Stomach smooth muscle (tissue), 2 donors: ENCODE data around the gene UQCRC1.

Experiments
- H3K27ac ChIP-seq: one replicate; pipeline ENCODE4 v1.7.0; 2013; ENCODE audit warnings: mild to moderate bottlenecking, low read length, inconsistent platforms
- H3K27me3 ChIP-seq, 2 donors: one replicate each; pipeline ENCODE4 v1.7.0; 2013; ENCODE audit warnings: low read length in 2 of 2; ENCODE audit not compliant: insufficient read depth in 2 of 2, control insufficient read depth in 1 of 2
- H3K36me3 ChIP-seq, 2 donors: one replicate each; pipeline ENCODE4 v1.7.0; 2013; ENCODE audit warnings: low read length in 2 of 2; ENCODE audit not compliant: control insufficient read depth in 2 of 2, insufficient read depth in 2 of 2
- H3K4me1 ChIP-seq: one replicate; pipeline ENCODE4 v1.7.0; 2013; ENCODE audit warnings: low read length; ENCODE audit not compliant: control insufficient read depth, insufficient read depth
- H3K4me3 ChIP-seq, 2 donors: one replicate each; pipeline ENCODE4 v1.7.0; 2013; ENCODE audit warnings: low read length in 2 of 2
- H3K9ac ChIP-seq, 2 donors: one replicate each; pipeline ENCODE4 v1.7.0; 2013; ENCODE audit warnings: low read length in 2 of 2, mild to moderate bottlenecking in 1 of 2
- H3K9me3 ChIP-seq, 2 donors: one replicate each; pipeline ENCODE4 v1.7.0; 2013; ENCODE audit warnings: low read length in 2 of 2; ENCODE audit not compliant: control insufficient read depth in 2 of 2
- donor health status: healthy.
- donor health status: Pancreatic carcinoma.

UQCRC1 gene

GRCh38 chr3:48598323-48599076 is 10.9 kb downstream of the UQCRC1 start:
- Histone ChIP-seq H3K27ac (peak overlapping the region; percentile 94), H3K4me1 (peaks cover 65% of the 10 kb centered on the region), H3K9me3 (no peaks in the 10 kb centered on the region), H3K9ac (peak overlapping the region; percentile 66), H3K4me3 (peak overlapping the region; percentile 24 to 57), H3K36me3 (peaks cover 39 to 40% of the 10 kb centered on the region in 2 donors), H3K27me3 (peaks cover 0 to 2% of the 10 kb centered on the region in 2 donors)

GRCh38 chr3:48597408-48597800 is 12.0 kb downstream of the UQCRC1 start:
- Histone ChIP-seq H3K9me3 (no peaks in the 10 kb centered on the region), H3K36me3 (peaks cover 29 to 30% of the 10 kb centered on the region in 2 donors), H3K4me1 (peaks cover 65% of the 10 kb centered on the region), H3K27ac (peak overlapping the region; percentile 94), H3K4me3 (no peak overlapping the region), H3K9ac (no peak overlapping the region), H3K27me3 (peaks cover 0 to 2% of the 10 kb centered on the region in 2 donors)

- Histone ChIP-seq H3K9ac (no peak overlapping the region), H3K36me3 (peaks cover 29 to 30% of the 10 kb centered on the region in 2 donors), H3K27ac (peak overlapping the region; percentile 94), H3K9me3 (no peaks in the 10 kb centered on the region), H3K4me3 (no peak overlapping the region), H3K4me1 (peaks cover 65% of the 10 kb centered on the region), H3K27me3 (peaks cover 0 to 2% of the 10 kb centered on the region in 2 donors)
These were observed 12.6 kb downstream of the UQCRC1 start for GRCh38 chr3:48596676-48597407.

GRCh38 chr3:48596157-48596556 is 13.3 kb downstream of the UQCRC1 start:
- Histone ChIP-seq H3K9ac (no peak overlapping the region), H3K9me3 (no peaks in the 10 kb centered on the region), H3K4me3 (no peak overlapping the region), H3K36me3 (peaks cover 23 to 25% of the 10 kb centered on the region in 2 donors), H3K27me3 (peaks cover 0 to 2% of the 10 kb centered on the region in 2 donors), H3K27ac (peak overlapping the region; percentile 94), H3K4me1 (peaks cover 58% of the 10 kb centered on the region)

GRCh38 chr3:48595526-48596121 is 13.8 kb downstream of the UQCRC1 start:
- Histone ChIP-seq H3K36me3 (peaks cover 18 to 20% of the 10 kb centered on the region in 2 donors), H3K4me3 (peak overlapping the region; percentile 7 to 69), H3K4me1 (peaks cover 56% of the 10 kb centered on the region), H3K9ac (peak overlapping the region in 1 of 2 donors; percentile 62), H3K27ac (peak overlapping the region; percentile 94), H3K9me3 (no peaks in the 10 kb centered on the region), H3K27me3 (peaks cover 0 to 2% of the 10 kb centered on the region in 2 donors)

GRCh38 chr3:48595075-48595525 is 14.3 kb downstream of the UQCRC1 start, which contains the start of gene COL7A1:
TSS of gene COL7A1 (minus strand) at chr3:48595329. CDS start at chr3:48595159, 170 bp downstream.
- Histone ChIP-seq H3K27me3 (peaks cover 0 to 2% of the 10 kb centered on the region in 2 donors), H3K9me3 (no peaks in the 10 kb centered on the region), H3K9ac (peak within 1 kb of the TSS; percentile 55 to 62), H3K4me3 (peak within 1 kb of the TSS; percentile 59 to 69), H3K36me3 (peaks cover 13 to 14% of the 10 kb centered on the region in 2 donors), H3K27ac (peak within 1 kb of the TSS; percentile 94), H3K4me1 (peaks cover 51% of the 10 kb centered on the region)

- Histone ChIP-seq H3K27ac (no peak overlapping the region), H3K36me3 (peaks cover 7 to 9% of the 10 kb centered on the region in 2 donors), H3K4me3 (peak overlapping the region; percentile 59 to 69), H3K27me3 (peaks cover 0 to 2% of the 10 kb centered on the region in 2 donors), H3K9me3 (no peaks in the 10 kb centered on the region), H3K4me1 (peaks cover 45% of the 10 kb centered on the region), H3K9ac (peak overlapping the region; percentile 55 to 62)
These were observed 14.9 kb downstream of the UQCRC1 start for GRCh38 chr3:48594417-48595049.

- no peak overlapping the region for H3K27ac ChIP-seq
- H3K36me3 ChIP-seq, result peaks cover 2 to 4% of the 10 kb centered on the region in 2 donors
- H3K27me3 ChIP-seq, result peaks cover 0 to 2% of the 10 kb centered on the region in 2 donors
- no peak overlapping the region for H3K9ac ChIP-seq
- no peaks in the 10 kb centered on the region for H3K9me3 ChIP-seq
- no peak overlapping the region for H3K4me3 ChIP-seq
- peaks cover 34% of the 10 kb centered on the region for H3K4me1 ChIP-seq
These were observed 16.1 kb downstream of the UQCRC1 start for GRCh38 chr3:48593337-48593736.

- peaks cover 27% of the 10 kb centered on the region for H3K4me1 ChIP-seq
- H3K4me3 ChIP-seq, result no peak overlapping the region
- peaks cover 2 to 3% of the 10 kb centered on the region in 2 donors for H3K36me3 ChIP-seq
- peaks cover 0 to 2% of the 10 kb centered on the region in 2 donors for H3K27me3 ChIP-seq
- no peak overlapping the region for H3K9ac ChIP-seq
- H3K9me3 ChIP-seq, result no peaks in the 10 kb centered on the region
- H3K27ac ChIP-seq, result no peak overlapping the region
These were observed 16.8 kb downstream of the UQCRC1 start for GRCh38 chr3:48592519-48593087.
